Activated naive CD8-positive, alpha-beta T cell (primary cell): ENCODE measurements around the gene IQGAP2.

Experiments
- H3K27ac Mint-ChIP-seq: one replicate; pipeline ENCODE4 v1.8.0; 2021; ENCODE audit warnings: mixed read lengths
- H3K27me3 Mint-ChIP-seq: one replicate; pipeline ENCODE4 v1.8.0; 2021; ENCODE audit warnings: mixed read lengths
- H3K36me3 Mint-ChIP-seq: one replicate; pipeline ENCODE4 v1.8.0; 2021; ENCODE audit warnings: mixed read lengths
- H3K4me1 Mint-ChIP-seq: one replicate; pipeline ENCODE4 v1.8.0; 2021; ENCODE audit warnings: low read depth, mixed read lengths
- H3K4me3 Mint-ChIP-seq: one replicate; pipeline ENCODE4 v1.8.0; 2021; ENCODE audit warnings: mild to moderate bottlenecking, mixed read lengths
- H3K9me3 Mint-ChIP-seq: one replicate; pipeline ENCODE4 v1.8.0; 2021; ENCODE audit warnings: low read depth, mixed read lengths

The IQGAP2 gene

GRCh38 chr5:76376866-76377230, 26.2 kb upstream of the IQGAP2 start:
- Mint-ChIP-seq H3K4me3 (no peak overlapping the region), H3K9me3 (no peaks in the 10 kb centered on the region), H3K36me3 (no peaks in the 10 kb centered on the region), H3K4me1 (peaks cover 21% of the 10 kb centered on the region), H3K27me3 (no peaks in the 10 kb centered on the region), H3K27ac (no peak overlapping the region)

DNA sequence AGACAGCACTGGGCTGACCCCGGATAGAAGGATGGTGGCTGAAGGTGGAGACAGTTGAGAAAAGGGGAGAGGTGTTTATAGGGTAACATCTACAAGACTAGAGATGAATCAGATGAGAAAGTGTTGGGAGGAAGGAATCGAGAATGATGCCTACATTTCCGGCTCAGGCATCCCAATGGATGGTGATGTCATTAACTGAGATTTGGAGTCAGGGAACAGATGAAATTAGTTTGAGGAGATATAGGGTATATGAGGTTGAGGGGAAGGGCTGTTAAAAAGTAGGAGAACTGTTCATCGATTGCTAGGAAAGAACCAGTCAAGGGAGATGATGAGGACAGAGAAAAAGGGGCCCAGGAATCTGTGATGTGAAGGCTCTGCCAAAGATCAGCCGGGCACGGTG, 24.7 kb upstream of the IQGAP2 start:
- Mint-ChIP-seq H3K4me3 (no peak overlapping the region), H3K4me1 (peaks cover 28% of the 10 kb centered on the region), H3K27ac (no peak overlapping the region), H3K36me3 (no peaks in the 10 kb centered on the region), H3K9me3 (no peaks in the 10 kb centered on the region), H3K27me3 (no peaks in the 10 kb centered on the region)

GRCh38 chr5:76379316-76379715, 23.8 kb upstream of the IQGAP2 start:
- H3K4me1 Mint-ChIP-seq: peaks cover 36% of the 10 kb centered on the region
- H3K36me3 Mint-ChIP-seq: no peaks in the 10 kb centered on the region
- peak overlapping the region; percentile 17 for H3K4me3 Mint-ChIP-seq
- no peak overlapping the region for H3K27ac Mint-ChIP-seq
- no peaks in the 10 kb centered on the region for H3K9me3 Mint-ChIP-seq
- no peaks in the 10 kb centered on the region for H3K27me3 Mint-ChIP-seq

DNA sequence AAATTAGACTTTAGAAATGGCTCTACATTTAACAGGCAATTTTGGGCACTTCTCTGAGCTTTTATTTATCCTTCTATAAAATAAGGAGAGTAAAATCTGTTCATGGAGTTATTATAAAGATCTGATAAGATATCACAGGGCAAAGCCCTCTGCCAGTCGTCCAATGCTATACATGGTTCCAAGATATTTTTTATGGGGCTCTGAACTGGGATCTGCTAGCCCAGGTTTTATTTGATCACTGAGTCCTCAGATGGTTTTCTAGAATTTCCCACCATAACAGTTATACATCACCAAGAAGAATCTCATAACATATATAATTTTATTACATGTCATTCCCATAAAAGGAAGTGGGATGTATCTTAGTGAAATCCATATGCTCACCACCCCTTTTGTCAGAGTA, 23.2 kb upstream of the IQGAP2 start:
- H3K27me3 Mint-ChIP-seq: no peaks in the 10 kb centered on the region
- H3K27ac Mint-ChIP-seq: no peak overlapping the region
- peaks cover 40% of the 10 kb centered on the region for H3K4me1 Mint-ChIP-seq
- no peak overlapping the region for H3K4me3 Mint-ChIP-seq
- H3K36me3 Mint-ChIP-seq: no peaks in the 10 kb centered on the region
- H3K9me3 Mint-ChIP-seq: no peaks in the 10 kb centered on the region

- H3K4me3 Mint-ChIP-seq: no peak overlapping the region
- H3K27me3 Mint-ChIP-seq: no peaks in the 10 kb centered on the region
- H3K27ac Mint-ChIP-seq: no peak overlapping the region
- H3K36me3 Mint-ChIP-seq: no peaks in the 10 kb centered on the region
- H3K4me1 Mint-ChIP-seq: peaks cover 46% of the 10 kb centered on the region
- no peaks in the 10 kb centered on the region for H3K9me3 Mint-ChIP-seq
Observed at GRCh38 chr5:76380346-76381066, 22.6 kb upstream of the IQGAP2 start.

GRCh38 chr5:76383126-76383832, 19.8 kb upstream of the IQGAP2 start:
- Mint-ChIP-seq H3K4me3 (no peak overlapping the region), H3K9me3 (no peaks in the 10 kb centered on the region), H3K36me3 (no peaks in the 10 kb centered on the region), H3K27ac (peak overlapping the region; percentile 22), H3K27me3 (no peaks in the 10 kb centered on the region), H3K4me1 (peaks cover 51% of the 10 kb centered on the region)

- H3K4me1 Mint-ChIP-seq: peaks cover 47% of the 10 kb centered on the region
- no peaks in the 10 kb centered on the region for H3K9me3 Mint-ChIP-seq
- no peaks in the 10 kb centered on the region for H3K36me3 Mint-ChIP-seq
- peak overlapping the region; percentile 28 for H3K4me3 Mint-ChIP-seq
- no peak overlapping the region for H3K27ac Mint-ChIP-seq
- H3K27me3 Mint-ChIP-seq: no peaks in the 10 kb centered on the region
Observed at GRCh38 chr5:76384189-76384588, 18.9 kb upstream of the IQGAP2 start.

GRCh38 chr5:76384705-76385104, 18.4 kb upstream of the IQGAP2 start:
- H3K9me3 Mint-ChIP-seq: no peaks in the 10 kb centered on the region
- H3K4me3 Mint-ChIP-seq: peak overlapping the region; percentile 38
- H3K27ac Mint-ChIP-seq: no peak overlapping the region
- peaks cover 45% of the 10 kb centered on the region for H3K4me1 Mint-ChIP-seq
- H3K36me3 Mint-ChIP-seq: no peaks in the 10 kb centered on the region
- H3K27me3 Mint-ChIP-seq: no peaks in the 10 kb centered on the region

- Mint-ChIP-seq H3K36me3 (no peaks in the 10 kb centered on the region), H3K27me3 (no peaks in the 10 kb centered on the region), H3K4me3 (no peak overlapping the region), H3K9me3 (no peaks in the 10 kb centered on the region), H3K4me1 (peaks cover 51% of the 10 kb centered on the region), H3K27ac (no peak overlapping the region)
Observed at GRCh38 chr5:76385540-76385939, 17.5 kb upstream of the IQGAP2 start.

- Mint-ChIP-seq H3K36me3 (no peaks in the 10 kb centered on the region), H3K9me3 (no peaks in the 10 kb centered on the region), H3K4me3 (no peak overlapping the region), H3K27ac (no peak overlapping the region), H3K27me3 (no peaks in the 10 kb centered on the region), H3K4me1 (peaks cover 56% of the 10 kb centered on the region)
Observed at GRCh38 chr5:76386360-76386759, 16.7 kb upstream of the IQGAP2 start.

DNA sequence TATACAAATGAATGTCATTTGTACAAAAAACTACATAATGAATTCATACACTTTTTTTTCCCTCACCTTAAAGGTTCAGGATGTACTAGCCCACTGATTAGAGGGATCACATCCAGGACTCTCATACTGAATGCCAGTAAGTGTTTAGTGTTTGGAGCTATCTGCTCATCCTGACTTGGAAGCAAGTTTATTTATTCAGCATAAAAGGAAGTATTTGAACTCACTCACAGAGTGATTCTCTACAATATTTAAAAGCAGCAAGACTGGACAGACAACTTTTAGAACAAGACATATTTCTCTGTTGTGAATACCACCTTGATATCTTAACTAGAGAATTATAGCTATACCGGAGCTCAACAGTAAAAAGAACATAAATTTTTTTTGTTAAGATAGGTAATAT, 14.8 kb upstream of the IQGAP2 start:
- Mint-ChIP-seq H3K4me3 (no peak overlapping the region), H3K27ac (no peak overlapping the region), H3K4me1 (peaks cover 66% of the 10 kb centered on the region), H3K9me3 (no peaks in the 10 kb centered on the region), H3K36me3 (no peaks in the 10 kb centered on the region), H3K27me3 (no peaks in the 10 kb centered on the region)

DNA sequence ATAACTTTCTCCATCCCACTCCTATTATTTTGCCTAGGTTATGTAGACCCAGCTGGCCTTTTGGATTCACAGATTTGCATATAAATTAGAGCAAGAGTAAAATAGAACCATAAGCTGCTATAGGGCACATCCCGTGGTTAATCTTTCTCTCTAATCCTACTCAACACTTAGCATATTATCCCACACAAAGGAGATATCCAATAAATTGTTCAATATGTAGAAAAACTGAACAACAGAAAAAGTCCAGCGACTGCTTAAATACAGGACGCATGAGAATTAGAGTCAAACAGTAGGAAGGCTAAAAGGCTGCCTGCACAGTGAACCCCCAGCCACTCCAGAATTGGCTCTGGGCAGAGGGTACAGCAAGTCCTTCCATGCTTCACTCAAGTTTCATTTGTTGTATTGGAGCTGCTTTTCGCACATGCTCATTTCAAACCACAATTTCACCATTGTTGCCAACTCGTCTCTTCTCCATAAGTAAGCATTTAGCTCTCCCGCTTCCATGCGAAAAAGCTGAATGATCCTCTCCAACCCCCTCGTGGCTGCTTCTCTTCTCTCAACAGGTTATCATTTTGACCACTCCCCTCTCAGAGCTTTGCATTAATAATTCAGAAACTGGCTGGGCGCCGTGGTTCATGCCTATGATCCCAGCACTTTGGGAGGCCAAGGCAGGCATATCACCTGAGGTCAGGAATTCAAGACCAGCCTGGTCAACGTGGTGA, 14.1 kb upstream of the IQGAP2 start:
- H3K36me3 Mint-ChIP-seq: no peaks in the 10 kb centered on the region
- H3K9me3 Mint-ChIP-seq: no peaks in the 10 kb centered on the region
- no peak overlapping the region for H3K27ac Mint-ChIP-seq
- H3K4me1 Mint-ChIP-seq: peaks cover 67% of the 10 kb centered on the region
- H3K4me3 Mint-ChIP-seq: no peak overlapping the region
- no peaks in the 10 kb centered on the region for H3K27me3 Mint-ChIP-seq

GRCh38 chr5:76389513-76390154, 13.5 kb upstream of the IQGAP2 start:
- H3K27ac Mint-ChIP-seq: no peak overlapping the region
- no peaks in the 10 kb centered on the region for H3K36me3 Mint-ChIP-seq
- H3K27me3 Mint-ChIP-seq: no peaks in the 10 kb centered on the region
- H3K4me3 Mint-ChIP-seq: no peak overlapping the region
- H3K9me3 Mint-ChIP-seq: no peaks in the 10 kb centered on the region
- peaks cover 68% of the 10 kb centered on the region for H3K4me1 Mint-ChIP-seq

DNA sequence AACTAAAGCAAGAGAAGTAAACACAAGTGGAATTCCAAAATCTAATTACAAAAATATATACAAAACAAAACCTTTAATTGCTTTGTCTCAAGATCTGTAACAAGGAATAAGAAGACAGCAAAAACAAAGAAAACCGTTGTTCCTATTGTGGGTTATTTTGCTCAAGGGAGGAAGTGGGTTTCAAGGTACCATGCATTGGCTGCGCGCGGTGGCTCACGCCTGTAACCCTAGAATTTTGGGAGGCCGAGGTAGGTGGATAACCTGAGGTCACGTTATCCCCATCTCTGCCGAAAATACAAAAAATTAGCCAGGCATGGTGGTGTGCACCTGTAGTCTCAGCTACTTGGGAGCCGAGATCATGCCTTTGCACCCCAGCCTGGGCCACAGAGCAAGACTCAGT, 12.1 kb upstream of the IQGAP2 start:
- Mint-ChIP-seq H3K4me1 (peaks cover 64% of the 10 kb centered on the region), H3K4me3 (peak overlapping the region; percentile 17), H3K27me3 (no peaks in the 10 kb centered on the region), H3K9me3 (no peaks in the 10 kb centered on the region), H3K27ac (peak overlapping the region; percentile 34), H3K36me3 (no peaks in the 10 kb centered on the region)
